Measurements from ENCODE around the gene SIL1. TPM values are rescaled to one million over a fixed set of nuclear protein-coding genes. Genes with fewer than 3 reads are reported as not detected.

The SIL1 gene
- polyA plus RNA-seq, 1 experiment = 90.5 TPM

DNA sequence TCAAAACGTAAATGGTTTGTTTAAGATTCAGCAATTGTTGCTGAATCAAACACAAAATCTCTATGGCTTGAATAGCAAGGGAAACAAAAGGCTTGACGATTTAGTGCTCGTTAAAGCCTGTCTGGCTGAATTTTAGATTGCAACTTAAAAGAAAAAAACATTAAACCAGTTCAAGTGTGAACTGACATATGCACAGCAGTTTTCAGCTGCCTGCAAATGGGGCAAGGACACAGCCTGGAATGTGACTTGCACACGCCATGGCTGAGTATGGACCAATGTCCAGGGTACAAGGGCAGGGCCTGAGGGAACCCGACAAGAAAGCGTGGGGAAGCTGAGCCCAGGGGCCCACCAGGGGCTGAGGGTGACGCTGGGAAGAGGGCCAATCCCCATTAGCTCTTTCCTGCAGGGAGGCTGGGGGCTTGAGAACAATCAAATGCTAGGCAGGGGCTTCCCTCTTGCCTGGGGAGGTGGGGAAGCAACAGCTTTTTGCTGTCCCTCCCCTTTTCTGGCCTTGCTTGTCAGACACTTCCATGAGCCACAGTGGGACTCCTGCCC lies 233.4 kb downstream of the SIL1 start:
- ChIA-PET CTCF (no interaction called here), POLR2A (no interaction called here)
- no peak for DNase-seq (ENCODE audit: low read depth)
- no peaks in the 10 kb centered on the region for H3K36me3 ChIP-seq (ENCODE audit: control insufficient read depth, insufficient read depth, low read length)
- H3K4me3 ChIP-seq (ENCODE audit: low read depth, low read length) = no peak overlapping the region
- TF ChIP-seq, protein P1, sequence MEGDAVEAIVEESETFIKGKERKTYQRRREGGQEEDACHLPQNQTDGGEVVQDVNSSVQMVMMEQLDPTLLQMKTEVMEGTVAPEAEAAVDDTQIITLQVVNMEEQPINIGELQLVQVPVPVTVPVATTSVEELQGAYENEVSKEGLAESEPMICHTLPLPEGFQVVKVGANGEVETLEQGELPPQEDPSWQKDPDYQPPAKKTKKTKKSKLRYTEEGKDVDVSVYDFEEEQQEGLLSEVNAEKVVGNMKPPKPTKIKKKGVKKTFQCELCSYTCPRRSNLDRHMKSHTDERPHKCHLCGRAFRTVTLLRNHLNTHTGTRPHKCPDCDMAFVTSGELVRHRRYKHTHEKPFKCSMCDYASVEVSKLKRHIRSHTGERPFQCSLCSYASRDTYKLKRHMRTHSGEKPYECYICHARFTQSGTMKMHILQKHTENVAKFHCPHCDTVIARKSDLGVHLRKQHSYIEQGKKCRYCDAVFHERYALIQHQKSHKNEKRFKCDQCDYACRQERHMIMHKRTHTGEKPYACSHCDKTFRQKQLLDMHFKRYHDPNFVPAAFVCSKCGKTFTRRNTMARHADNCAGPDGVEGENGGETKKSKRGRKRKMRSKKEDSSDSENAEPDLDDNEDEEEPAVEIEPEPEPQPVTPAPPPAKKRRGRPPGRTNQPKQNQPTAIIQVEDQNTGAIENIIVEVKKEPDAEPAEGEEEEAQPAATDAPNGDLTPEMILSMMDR (IDR thresholded peaks at IDR 0.05; ENCODE audit: insufficient read depth, low read depth, low read length) = no peak
- H3K27me3 ChIP-seq (ENCODE audit: control insufficient read depth, insufficient read depth, low read length) = no peaks in the 10 kb centered on the region

GRCh38 chr5:138963763-138964371 lies 234.3 kb downstream of the SIL1 start:
- CTCF ChIA-PET = no interaction called here

GRCh38 chr5:138962614-138963370 lies 235.4 kb downstream of the SIL1 start:
- ChIA-PET POLR2A (no interaction called here), CTCF (no interaction called here)
- no peak for DNase-seq (ENCODE audit: low read depth)
- TF ChIP-seq, protein P1 (IDR thresholded peaks at IDR 0.05; ENCODE audit: insufficient read depth, low read depth, low read length) = no peak
- no peaks in the 10 kb centered on the region for H3K27me3 ChIP-seq (ENCODE audit: control insufficient read depth, insufficient read depth, low read length)
- H3K4me3 ChIP-seq (ENCODE audit: low read depth, low read length) = no peak overlapping the region
- H3K36me3 ChIP-seq (ENCODE audit: control insufficient read depth, insufficient read depth, low read length) = no peaks in the 10 kb centered on the region

More at GRCh38 chr5:138963763-138964371, 234.3 kb downstream of the SIL1 start:
- TF ChIP-seq, protein P1 (IDR thresholded peaks at IDR 0.05; ENCODE audit: insufficient read depth, low read depth, low read length) = no peak
- POLR2A ChIA-PET = no interaction called here
- Histone ChIP-seq H3K36me3 (ENCODE audit: control insufficient read depth, insufficient read depth, low read length) (no peaks in the 10 kb centered on the region), H3K27me3 (ENCODE audit: control insufficient read depth, insufficient read depth, low read length) (no peaks in the 10 kb centered on the region), H3K4me3 (ENCODE audit: low read depth, low read length) (no peak overlapping the region)
- no peak for DNase-seq (ENCODE audit: low read depth)

GRCh38 chr5:138961729-138962128 lies 236.4 kb downstream of the SIL1 start:
- POLR2A ChIA-PET = no interaction called here

GRCh38 chr5:138961221-138961620 lies 236.9 kb downstream of the SIL1 start:
- ChIA-PET POLR2A (no interaction called here), CTCF (no interaction called here)
- no peak overlapping the region for H3K4me3 ChIP-seq (ENCODE audit: low read depth, low read length)
- H3K36me3 ChIP-seq (ENCODE audit: control insufficient read depth, insufficient read depth, low read length) = no peaks in the 10 kb centered on the region
- DNase-seq (ENCODE audit: low read depth) = no peak
- no peaks in the 10 kb centered on the region for H3K27me3 ChIP-seq (ENCODE audit: control insufficient read depth, insufficient read depth, low read length)
- TF ChIP-seq, protein P1 (IDR thresholded peaks at IDR 0.05; ENCODE audit: insufficient read depth, low read depth, low read length) = no peak

More at GRCh38 chr5:138961729-138962128, 236.4 kb downstream of the SIL1 start:
- CTCF ChIA-PET = no interaction called here
- TF ChIP-seq, protein P1 (IDR thresholded peaks at IDR 0.05; ENCODE audit: insufficient read depth, low read depth, low read length) = no peak
- Histone ChIP-seq H3K4me3 (ENCODE audit: low read depth, low read length) (no peak overlapping the region), H3K27me3 (ENCODE audit: control insufficient read depth, insufficient read depth, low read length) (no peaks in the 10 kb centered on the region), H3K36me3 (ENCODE audit: control insufficient read depth, insufficient read depth, low read length) (no peaks in the 10 kb centered on the region)
- no peak for DNase-seq (ENCODE audit: low read depth)

Measured in BJ (cell line).